Psoas muscle (tissue), 8 donors: ENCODE results near the gene CSF2. TPM values are rescaled to one million over a fixed set of nuclear protein-coding genes. Genes with fewer than 3 reads are reported as not detected.

Source experiments
- ATAC-seq, 4 donors: fragments of 200-7000 bp; cut with Tn5 transposase; one replicate each; pipeline ENCODE4 v1.9.1; 2020; ENCODE audit warnings: moderate library complexity in 3 of 4, mild to moderate bottlenecking in 2 of 4
- DNase-seq, 2 donors: peaks; one replicate each; pipeline ENCODE4 v3.0.0-alpha.2; 2020
- H3K27ac ChIP-seq: fragments of 200-600 bp; one replicate; pipeline ENCODE4 v1.8.0; 2022
- H3K27me3 ChIP-seq, 3 donors: fragments of 200-600 bp in 1 of 3; one replicate each; pipeline versions ENCODE4 v1.6.1 to v1.8.0; 2013 to 2022; ENCODE audit warnings: low read length in 2 of 3, mild to moderate bottlenecking in 2 of 3, moderate library complexity in 1 of 3; ENCODE audit not compliant: insufficient read depth in 3 of 3
- H3K36me3 ChIP-seq, 2 donors: fragments of 200-600 bp in 1 of 2; one replicate each; pipeline versions ENCODE4 v1.6.1 to v1.8.0; 2013 to 2022; ENCODE audit warnings: low read depth in 1 of 2, mild to moderate bottlenecking in 1 of 2, moderate library complexity in 1 of 2; ENCODE audit not compliant: insufficient read depth in 1 of 2
- H3K4me1 ChIP-seq: fragments of 200-600 bp; one replicate; pipeline ENCODE4 v1.8.0; 2022
- H3K4me3 ChIP-seq: fragments of 200-600 bp; one replicate; pipeline ENCODE4 v1.8.0; 2022; ENCODE audit warnings: mild to moderate bottlenecking
- H3K9me3 ChIP-seq: fragments of 200-600 bp; one replicate; pipeline ENCODE4 v1.8.0; 2022
- WGBS, 3 donors: extraction: QIAGEN DNeasy Blood & Tissue Kit; methylation state at CpG; one replicate each; pipeline versions ENCODE4 v1.1.6 to v1.1.7; 2013; 5-methylcytosine and 5-hydroxymethylcytosine counted together
- intact Hi-C, 2 donors: fragments of 100-400 bp; cut with DNase I; formaldehyde crosslinking; loops; one replicate each; pipeline versions ENCODE4 v1.11.0 to v1.14.2; 2022
- polyA plus RNA-seq, 3 donors: library from polyadenylated mRNA; stranded (reverse); fragments of 200-250 nt; gene quantifications; one replicate each; pipeline ENCODE4 v1.2.3, GENCODE V29; 2013
- total RNA-seq, 4 donors: library from RNA; stranded (reverse); fragmentation: NEBNext Ultra II Directional in 2 of 4; extraction: Animal tissue kit (Norgen Biotek cat#: 25700) in 2 of 4; gene quantifications; one replicate each; pipeline versions ENCODE4 v1.2.1 to v1.2.4, GENCODE V29; 2021 to 2023
- TF ChIP-seq, protein P1 (sequence below): fragments of 200-600 bp; IDR thresholded peaks from one replicate; pipeline ENCODE4 v1.8.0; 2022; ENCODE audit warnings: antibody characterized with exemption
- donor health status: healthy with polysubstance abuse.
- donor health status: DM: no; HTN: no; CAD: no; lungs with moderate emphysema.
- donor health status: Bipolar disorder and iron deficiency.
- donor health status: healthy.
- donor health status: DM: yes; HTN: yes; CAD: no.
- donor health status: DM: no; HTN: no; CAD: no.
- donor health status: DM: no; HTN: no; CAD: no.
- donor health status: DM: yes; HTN: yes; CAD: no.

The CSF2 gene
- total and polyA plus RNA-seq, 7 donors, result 0.14 TPM; not detected in 6

DNA sequence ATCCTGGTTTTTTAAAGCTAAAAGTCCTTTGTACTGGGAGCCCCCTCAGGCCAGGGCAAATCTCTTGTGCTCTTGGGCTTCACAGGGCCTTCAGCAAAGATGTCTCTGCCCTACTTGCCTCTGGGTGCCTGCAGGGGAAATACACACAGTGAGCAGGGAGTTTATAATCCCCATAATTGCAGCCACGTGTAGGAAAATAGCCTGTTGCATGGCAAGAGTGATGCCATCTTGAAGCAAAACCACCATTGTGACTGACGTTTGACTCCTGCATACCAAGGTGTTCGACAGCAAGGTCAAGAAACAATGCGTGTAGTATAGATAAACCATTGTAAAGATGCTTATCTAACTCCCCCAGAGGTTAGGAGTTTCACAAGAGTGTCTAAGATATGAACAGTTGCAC is 24.5 kb upstream of the CSF2 start:
- DNase-seq (peak in 1 of 2 donors; percentile 12), ATAC-seq (no peak)
- intact Hi-C loops, result no loop called here
- Histone ChIP-seq H3K27me3 (peaks cover 0 to 3% (median 0%) of the 10 kb centered on the region in 3 donors), H3K27ac (no peak overlapping the region), H3K4me3 (no peak overlapping the region), H3K9me3 (no peaks in the 10 kb centered on the region), H3K4me1 (no peaks in the 10 kb centered on the region), H3K36me3 (no peaks in the 10 kb centered on the region)
- TF ChIP-seq, protein P1, sequence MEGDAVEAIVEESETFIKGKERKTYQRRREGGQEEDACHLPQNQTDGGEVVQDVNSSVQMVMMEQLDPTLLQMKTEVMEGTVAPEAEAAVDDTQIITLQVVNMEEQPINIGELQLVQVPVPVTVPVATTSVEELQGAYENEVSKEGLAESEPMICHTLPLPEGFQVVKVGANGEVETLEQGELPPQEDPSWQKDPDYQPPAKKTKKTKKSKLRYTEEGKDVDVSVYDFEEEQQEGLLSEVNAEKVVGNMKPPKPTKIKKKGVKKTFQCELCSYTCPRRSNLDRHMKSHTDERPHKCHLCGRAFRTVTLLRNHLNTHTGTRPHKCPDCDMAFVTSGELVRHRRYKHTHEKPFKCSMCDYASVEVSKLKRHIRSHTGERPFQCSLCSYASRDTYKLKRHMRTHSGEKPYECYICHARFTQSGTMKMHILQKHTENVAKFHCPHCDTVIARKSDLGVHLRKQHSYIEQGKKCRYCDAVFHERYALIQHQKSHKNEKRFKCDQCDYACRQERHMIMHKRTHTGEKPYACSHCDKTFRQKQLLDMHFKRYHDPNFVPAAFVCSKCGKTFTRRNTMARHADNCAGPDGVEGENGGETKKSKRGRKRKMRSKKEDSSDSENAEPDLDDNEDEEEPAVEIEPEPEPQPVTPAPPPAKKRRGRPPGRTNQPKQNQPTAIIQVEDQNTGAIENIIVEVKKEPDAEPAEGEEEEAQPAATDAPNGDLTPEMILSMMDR, result no peak
- 65 to 73% (median 69%) methylated on average over 4 of the region's 4 CpGs for WGBS, 3 donors

DNA sequence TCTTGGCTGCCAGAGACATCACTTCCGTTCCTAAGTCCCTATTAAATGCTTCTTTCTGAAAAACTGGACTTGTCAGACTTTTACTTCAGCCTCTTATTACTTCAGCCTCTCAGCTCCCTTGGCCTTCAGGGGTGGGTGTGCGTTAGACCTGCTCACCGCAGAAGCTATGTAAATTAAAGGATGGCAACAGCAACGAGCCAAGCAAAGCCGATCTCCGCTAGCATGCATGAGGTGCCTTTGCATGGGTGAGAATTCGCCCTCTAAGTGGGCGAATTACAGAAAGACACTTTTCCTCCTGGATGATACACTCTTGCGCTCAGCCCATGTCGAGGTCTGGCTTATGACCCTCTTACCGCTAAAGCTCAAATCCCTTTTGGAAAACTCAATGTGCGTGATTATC is 24.0 kb upstream of the CSF2 start:
- TF ChIP-seq, protein P1, result no peak
- no peaks in the 10 kb centered on the region for H3K36me3 ChIP-seq
- H3K9me3 ChIP-seq, result no peaks in the 10 kb centered on the region
- DNase-seq (no peak), ATAC-seq (no peak)
- no peaks in the 10 kb centered on the region for H3K4me1 ChIP-seq
- 91 to 93% (median 92%) methylated on average over 12 of the region's 12 CpGs for WGBS, 3 donors
- no peak overlapping the region for H3K4me3 ChIP-seq
- H3K27ac ChIP-seq, result no peak overlapping the region
- H3K27me3 ChIP-seq, result peaks cover 0 to 3% (median 0%) of the 10 kb centered on the region in 3 donors
- intact Hi-C loops, result no loop called here

DNA sequence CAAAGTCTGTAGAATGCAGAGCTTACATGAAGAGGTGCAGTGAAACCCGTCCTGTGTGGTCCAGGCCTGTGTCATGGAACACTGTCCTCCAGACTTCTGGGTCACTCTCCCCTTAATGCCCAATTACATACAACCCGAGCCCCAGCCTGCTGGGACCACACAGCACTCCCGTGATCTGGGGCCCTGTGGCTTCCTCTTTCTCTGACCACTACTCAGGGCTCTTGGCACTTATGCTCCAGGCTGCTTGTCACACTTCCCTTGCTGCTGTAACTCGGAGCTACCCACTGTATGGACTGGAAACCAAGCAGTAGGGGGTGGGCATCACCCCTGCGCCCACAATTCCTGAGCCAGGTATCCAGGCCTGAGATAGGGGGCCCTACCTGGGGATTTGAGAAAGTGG is 23.5 kb upstream of the CSF2 start:
- Histone ChIP-seq H3K27me3 (peaks cover 0 to 3% (median 0%) of the 10 kb centered on the region in 3 donors), H3K36me3 (no peaks in the 10 kb centered on the region), H3K4me1 (no peaks in the 10 kb centered on the region), H3K9me3 (no peaks in the 10 kb centered on the region), H3K27ac (no peak overlapping the region), H3K4me3 (no peak overlapping the region)
- TF ChIP-seq, protein P1, result no peak
- ATAC-seq, result no peak
- 68 to 73% (median 69%) methylated on average over 5 of the region's 5 CpGs for WGBS, 3 donors
- intact Hi-C loops, result no loop called here
- DNase-seq, result peak in 1 of 2 donors; percentile 45

DNA sequence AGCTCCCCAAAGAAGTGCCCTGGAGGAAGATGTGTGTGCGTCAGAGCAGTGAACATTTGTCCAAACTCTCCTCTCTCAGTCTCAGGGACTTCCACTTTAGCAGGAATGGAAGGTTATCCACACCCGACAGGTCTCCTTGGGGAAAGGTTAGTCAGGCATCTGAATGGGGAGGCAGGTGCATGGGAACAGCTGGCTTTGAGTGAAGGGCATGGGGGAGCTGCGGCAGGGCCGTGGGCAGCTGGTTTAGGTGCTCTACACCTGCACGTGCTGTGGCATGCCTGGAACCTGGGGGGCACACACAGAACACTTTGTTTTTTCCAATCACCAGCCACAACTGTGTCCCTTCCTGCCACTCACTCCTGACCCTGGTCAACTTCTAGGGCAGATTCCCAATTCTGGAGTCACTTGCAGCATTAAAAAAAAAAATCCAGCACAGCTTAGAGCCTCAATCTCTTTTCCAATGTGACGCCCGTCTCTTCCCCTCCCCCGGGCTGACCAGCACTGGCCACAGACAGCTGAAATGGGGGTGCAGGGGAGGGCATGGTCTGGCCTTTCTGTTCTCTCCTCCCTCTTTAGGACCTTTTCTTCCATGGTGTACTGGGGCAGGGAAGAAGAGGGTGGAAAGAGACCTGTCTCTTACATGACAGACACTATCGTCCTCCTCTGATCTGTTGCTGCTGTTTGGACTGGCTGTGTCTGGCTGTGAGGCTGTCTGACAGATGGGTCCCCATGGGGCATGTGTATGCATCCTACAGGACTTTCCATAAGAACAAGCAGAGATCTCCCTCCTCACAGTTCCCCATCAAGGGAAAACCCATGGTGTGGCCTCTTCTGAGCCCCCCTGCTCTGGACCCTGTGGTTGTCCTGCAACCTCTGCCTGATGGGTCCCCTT is 22.7 kb upstream of the CSF2 start:
- Histone ChIP-seq H3K27me3 (peaks cover 0 to 3% (median 0%) of the 10 kb centered on the region in 3 donors), H3K27ac (no peak overlapping the region), H3K36me3 (no peaks in the 10 kb centered on the region), H3K9me3 (no peaks in the 10 kb centered on the region), H3K4me3 (no peak overlapping the region), H3K4me1 (no peaks in the 10 kb centered on the region)
- DNase-seq, result peak in 1 of 2 donors; percentile 12
- ATAC-seq, result no peak
- 72 to 81% (median 80%) methylated on average over 9 of the region's 9 CpGs for WGBS, 3 donors
- TF ChIP-seq, protein P1, result no peak
- intact Hi-C loops, result no loop called here
